Panc1 (cell line): ENCODE measurements around the gene ZNF557. TPM values are rescaled to one million over a fixed set of nuclear protein-coding genes. Genes with fewer than 3 reads are reported as not detected.

Experiments
- ATAC-seq: fragments of 200-7000 bp; cut with Tn5 transposase; 2 replicates; pipeline ENCODE4 v1.9.1; 2020; ENCODE audit warnings: mild to moderate bottlenecking, moderate library complexity
- BruUV-seq: library from RNA; stranded (reverse); fragments of 400-500 nt; replicated peaks from 2 replicates; lab custom pipeline; 2021; lab: Mats Ljungman, UMichigan
- CTCF ChIA-PET: fragments of 300-600 bp; sonication (Branson Sonifier 250); formaldehyde crosslinking; loops from one replicate; lab custom pipeline; 2022; ENCODE audit warnings: antibody characterized with exemption; lab: Charles Lee
- POLR2A ChIA-PET: fragments of 300-600 bp; sonication (Branson Sonifier 250); formaldehyde crosslinking; loops from one replicate; lab custom pipeline; 2022; ENCODE audit warnings: antibody characterized with exemption; lab: Charles Lee
- DNase-seq: peaks from one replicate; pipeline ENCODE4 v3.0.0-alpha.2; 2010; ENCODE audit warnings: low read depth, low spot score
- H3K27ac ChIP-seq: 2 replicates; pipeline ENCODE4 v1.5.1; 2011; ENCODE audit warnings: mild to moderate bottlenecking, low read length, inconsistent platforms
- H3K27me3 ChIP-seq: fragments of 200-500 bp; sonication (Bioruptor generic); 2 replicates; pipeline ENCODE4 v1.6.0; 2014; ENCODE audit warnings: low read length, inconsistent platforms; ENCODE audit not compliant: control insufficient read depth, insufficient read depth
- H3K36me3 ChIP-seq: fragments of 200-500 bp; sonication (Bioruptor generic); 2 replicates; pipeline ENCODE4 v1.5.1; 2014; ENCODE audit warnings: inconsistent platforms, mild to moderate bottlenecking, low read length, moderate library complexity; ENCODE audit not compliant: control insufficient read depth, insufficient read depth
- H3K4me1 ChIP-seq: 2 replicates; pipeline ENCODE4 v1.5.1; 2011; ENCODE audit warnings: inconsistent platforms, mild to moderate bottlenecking, low read length, moderate library complexity; ENCODE audit not compliant: control insufficient read depth, insufficient read depth
- H3K4me3 ChIP-seq, 2 experiments: 2 replicates each; pipeline ENCODE4 v1.5.1; 2011 to 2012; ENCODE audit warnings: low read depth in 2 of 2, low read length in 2 of 2, mild to moderate bottlenecking in 2 of 2, inconsistent platforms in 1 of 2, moderate library complexity in 1 of 2
- H3K9me3 ChIP-seq: fragments of 200-500 bp; sonication (Bioruptor generic); 2 replicates; pipeline ENCODE4 v1.5.1; 2014; ENCODE audit warnings: low read depth, mild to moderate bottlenecking, inconsistent platforms, low read length, moderate library complexity; ENCODE audit not compliant: control insufficient read depth, insufficient read depth
- POLR2AphosphoS5 ChIP-seq: IDR thresholded peaks from 2 replicates; pipeline ENCODE4 v1.6.1; 2012; ENCODE audit warnings: mild to moderate bottlenecking, low read depth, low read length, moderate library complexity
- SIN3A ChIP-seq: IDR thresholded peaks from 2 replicates; pipeline ENCODE4 v1.6.1; 2012; ENCODE audit warnings: low read depth, mild to moderate bottlenecking, low read length, moderate library complexity, borderline replicate concordance; ENCODE audit not compliant: insufficient read depth
- TCF7L2 ChIP-seq: IDR thresholded peaks from 2 replicates; pipeline ENCODE4 v1.6.1; 2011; ENCODE audit warnings: mild to moderate bottlenecking, low read depth, low read length, inconsistent platforms
- in situ Hi-C: cut with HindIII; loops from 2 replicates; pipeline ENCODE4 v1.10.0; 2016; ENCODE audit warnings: low sequenced_read_pairs, low pct_unique_long_range_greater_than_20kb
- intact Hi-C: fragments of 100-400 bp; cut with micrococcal nuclease; formaldehyde crosslinking; loops from one replicate; pipeline ENCODE4 v1.10.0; 2022; ENCODE audit not compliant: unreplicated experiment
- total RNA-seq: library from RNA; stranded (reverse); gene quantifications from one replicate; pipeline ENCODE4 v1.2.1, GENCODE V29; 2021; ENCODE audit not compliant: unreplicated experiment
- TF ChIP-seq, protein P1 (sequence below), 2 experiments: IDR thresholded peaks; 2 replicates each; pipeline ENCODE4 v1.6.1; 2011 to 2012; ENCODE audit warnings: low read depth in 2 of 2, control low read depth in 1 of 2, low read length in 1 of 2, mild to moderate bottlenecking in 1 of 2, moderate library complexity in 1 of 2; ENCODE audit not compliant: insufficient read depth in 1 of 2
- TF ChIP-seq, protein P2 (sequence below): fragments of 450-650 bp; IDR thresholded peaks from 2 replicates; pipeline ENCODE4 v1.5.1; 2017; ENCODE audit warnings: mild to moderate bottlenecking

The ZNF557 gene
- total RNA-seq, 1 experiment from 2014 or later: 7.6 TPM

DNA sequence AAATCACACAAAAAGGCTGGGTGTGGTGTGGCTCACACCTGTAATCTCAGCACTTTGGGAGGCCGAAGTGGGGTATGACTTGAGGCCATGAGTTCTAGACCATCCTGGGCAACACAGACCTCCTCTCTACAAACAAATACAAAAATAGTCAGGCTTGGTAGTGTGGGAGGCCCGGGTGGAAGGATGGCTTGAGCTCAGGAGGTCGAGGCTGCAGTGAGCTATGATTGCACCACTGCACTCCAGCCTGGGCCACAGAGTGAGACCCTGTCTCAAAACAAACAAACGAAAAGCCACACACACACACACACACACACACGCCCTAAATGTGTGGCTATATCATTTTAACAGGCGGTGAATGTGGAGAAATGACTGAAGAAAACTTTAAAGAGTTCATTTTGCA is 904 bp upstream of the ZNF557 start:
- no TSS peak for BruUV-seq
- Histone ChIP-seq H3K36me3 (peaks cover 5% of the 10 kb centered on the region), H3K27ac (no peak overlapping the region), H3K27me3 (no peaks in the 10 kb centered on the region), H3K4me1 (no peaks in the 10 kb centered on the region), H3K4me3 (peak overlapping the region; percentile 52 to 97; a peak in 3 of 4 replicates), H3K9me3 (peaks cover 4% of the 10 kb centered on the region; the same call in 1 of the 2 replicates)
- intact Hi-C loops: no loop called here
- TF ChIP-seq SIN3A (no peak), POLR2AphosphoS5 (no peak), TCF7L2 (no peak)
- TF ChIP-seq, protein P1, sequence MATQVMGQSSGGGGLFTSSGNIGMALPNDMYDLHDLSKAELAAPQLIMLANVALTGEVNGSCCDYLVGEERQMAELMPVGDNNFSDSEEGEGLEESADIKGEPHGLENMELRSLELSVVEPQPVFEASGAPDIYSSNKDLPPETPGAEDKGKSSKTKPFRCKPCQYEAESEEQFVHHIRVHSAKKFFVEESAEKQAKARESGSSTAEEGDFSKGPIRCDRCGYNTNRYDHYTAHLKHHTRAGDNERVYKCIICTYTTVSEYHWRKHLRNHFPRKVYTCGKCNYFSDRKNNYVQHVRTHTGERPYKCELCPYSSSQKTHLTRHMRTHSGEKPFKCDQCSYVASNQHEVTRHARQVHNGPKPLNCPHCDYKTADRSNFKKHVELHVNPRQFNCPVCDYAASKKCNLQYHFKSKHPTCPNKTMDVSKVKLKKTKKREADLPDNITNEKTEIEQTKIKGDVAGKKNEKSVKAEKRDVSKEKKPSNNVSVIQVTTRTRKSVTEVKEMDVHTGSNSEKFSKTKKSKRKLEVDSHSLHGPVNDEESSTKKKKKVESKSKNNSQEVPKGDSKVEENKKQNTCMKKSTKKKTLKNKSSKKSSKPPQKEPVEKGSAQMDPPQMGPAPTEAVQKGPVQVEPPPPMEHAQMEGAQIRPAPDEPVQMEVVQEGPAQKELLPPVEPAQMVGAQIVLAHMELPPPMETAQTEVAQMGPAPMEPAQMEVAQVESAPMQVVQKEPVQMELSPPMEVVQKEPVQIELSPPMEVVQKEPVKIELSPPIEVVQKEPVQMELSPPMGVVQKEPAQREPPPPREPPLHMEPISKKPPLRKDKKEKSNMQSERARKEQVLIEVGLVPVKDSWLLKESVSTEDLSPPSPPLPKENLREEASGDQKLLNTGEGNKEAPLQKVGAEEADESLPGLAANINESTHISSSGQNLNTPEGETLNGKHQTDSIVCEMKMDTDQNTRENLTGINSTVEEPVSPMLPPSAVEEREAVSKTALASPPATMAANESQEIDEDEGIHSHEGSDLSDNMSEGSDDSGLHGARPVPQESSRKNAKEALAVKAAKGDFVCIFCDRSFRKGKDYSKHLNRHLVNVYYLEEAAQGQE (IDR thresholded peaks at IDR 0.05; ENCODE audit: insufficient read depth in 1 of 2, low read depth in 2 of 2, low read length in 1 of 2): no peak
- TF ChIP-seq, protein P2, sequence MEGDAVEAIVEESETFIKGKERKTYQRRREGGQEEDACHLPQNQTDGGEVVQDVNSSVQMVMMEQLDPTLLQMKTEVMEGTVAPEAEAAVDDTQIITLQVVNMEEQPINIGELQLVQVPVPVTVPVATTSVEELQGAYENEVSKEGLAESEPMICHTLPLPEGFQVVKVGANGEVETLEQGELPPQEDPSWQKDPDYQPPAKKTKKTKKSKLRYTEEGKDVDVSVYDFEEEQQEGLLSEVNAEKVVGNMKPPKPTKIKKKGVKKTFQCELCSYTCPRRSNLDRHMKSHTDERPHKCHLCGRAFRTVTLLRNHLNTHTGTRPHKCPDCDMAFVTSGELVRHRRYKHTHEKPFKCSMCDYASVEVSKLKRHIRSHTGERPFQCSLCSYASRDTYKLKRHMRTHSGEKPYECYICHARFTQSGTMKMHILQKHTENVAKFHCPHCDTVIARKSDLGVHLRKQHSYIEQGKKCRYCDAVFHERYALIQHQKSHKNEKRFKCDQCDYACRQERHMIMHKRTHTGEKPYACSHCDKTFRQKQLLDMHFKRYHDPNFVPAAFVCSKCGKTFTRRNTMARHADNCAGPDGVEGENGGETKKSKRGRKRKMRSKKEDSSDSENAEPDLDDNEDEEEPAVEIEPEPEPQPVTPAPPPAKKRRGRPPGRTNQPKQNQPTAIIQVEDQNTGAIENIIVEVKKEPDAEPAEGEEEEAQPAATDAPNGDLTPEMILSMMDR: no peak
- in situ Hi-C loops: no loop called here
- DNase-seq (no peak), ATAC-seq (no peak)
- ChIA-PET POLR2A (interaction anchor here (0.5 to 1.0 kb wide), 2 partner anchors 31 to 678 kb away, joined by 3 to 12 read pairs; no protein-coding TSS in a partner anchor), CTCF (no interaction called here)

DNA sequence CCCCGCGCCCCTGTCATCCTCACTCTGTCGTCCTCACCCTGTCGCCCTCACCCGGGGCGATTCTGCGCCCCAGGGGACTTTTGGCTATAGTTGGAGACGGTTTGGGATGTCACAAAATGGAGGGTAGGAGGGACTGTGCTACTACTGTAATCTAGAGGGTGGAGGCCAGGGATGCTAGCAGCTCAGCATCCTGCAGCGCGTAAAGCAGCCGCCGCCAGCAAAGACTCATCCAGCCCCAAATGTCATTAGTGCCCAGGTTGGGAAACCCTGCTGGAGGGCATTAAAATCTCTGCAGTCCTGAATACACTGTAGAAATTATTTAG is 362 bp downstream of the ZNF557 start:
- peaks cover 4% of the 10 kb centered on the region; the same call in 1 of the 2 replicates for H3K9me3 ChIP-seq
- POLR2A ChIA-PET: interaction anchor here (0.6 to 1.0 kb wide), 2 partner anchors 30 to 305 kb away, joined by 3 to 23 read pairs; no protein-coding TSS in a partner anchor
- intact Hi-C loops (no loop called here), in situ Hi-C loops (no loop called here)
- BruUV-seq: no TSS peak
- H3K27ac ChIP-seq: peak overlapping the region; percentile 88
- CTCF ChIA-PET: interaction anchor here (0.8 kb wide), 1 partner anchor 332 kb away, joined by 11 read pairs; the partner anchor contains the start of gene GPR108
- peak overlapping the region; percentile 95 to 97 for H3K4me3 ChIP-seq
- TF ChIP-seq, protein P1 (IDR thresholded peaks at IDR 0.05; ENCODE audit: insufficient read depth in 1 of 2, low read depth in 2 of 2, low read length in 1 of 2): no peak
- TF ChIP-seq SIN3A: 0 out of 2 replicates have a peak, but pooled peaks have one; percentile 33
- H3K36me3 ChIP-seq: peaks cover 5% of the 10 kb centered on the region
- H3K27me3 ChIP-seq: no peaks in the 10 kb centered on the region
- no peak; the same call in 1 of the 2 replicates for ATAC-seq
- H3K4me1 ChIP-seq: no peaks in the 10 kb centered on the region
- DNase-seq: no peak
